Peyer's patch (tissue), 4 donors: ENCODE results near the gene DRGX. TPM values are rescaled to one million over a fixed set of nuclear protein-coding genes. Genes with fewer than 3 reads are reported as not detected.

ENCODE experiments used
- DNase-seq, 3 donors: peaks; one replicate each; pipeline ENCODE4 v3.0.0-alpha.2; 2017 to 2019
- H3K27ac ChIP-seq, 4 donors: fragments of 200-600 bp; sonication (generic); one replicate each; pipeline ENCODE4 v1.5.1; 2016 to 2019
- H3K27me3 ChIP-seq, 2 donors: fragments of 200-600 bp; sonication (generic); one replicate each; pipeline ENCODE4 v1.5.1; 2019
- H3K36me3 ChIP-seq, 3 donors: fragments of 200-600 bp; sonication (generic); one replicate each; pipeline ENCODE4 v1.5.1; 2016 to 2019
- H3K4me1 ChIP-seq, 4 donors: fragments of 200-600 bp; sonication (generic); one replicate each; pipeline ENCODE4 v1.5.1; 2016 to 2019
- H3K4me3 ChIP-seq, 4 donors: fragments of 200-600 bp; sonication (generic); 1 replicate in 3 of 4; 2 replicates in 1 of 4; pipeline ENCODE4 v1.5.1; 2016 to 2019; ENCODE audit warnings: mild to moderate bottlenecking in 1 of 4
- H3K9me3 ChIP-seq, 4 donors: fragments of 200-600 bp; sonication (generic); one replicate each; pipeline ENCODE4 v1.5.1; 2016 to 2019; ENCODE audit warnings: mild to moderate bottlenecking in 1 of 4
- CTCF ChIP-seq, 6 experiments: fragments of 450-650 bp in 4 of 6; fragments of 200-600 bp in 2 of 6; sonication (generic) in 1 of 6; IDR thresholded peaks; one replicate each; pipeline ENCODE4 v1.5.1; 2017 to 2019; ENCODE audit warnings: antibody characterized with exemption in 6 of 6, mild to moderate bottlenecking in 3 of 6, moderate library complexity in 1 of 6
- POLR2A ChIP-seq, 2 donors: fragments of 450-650 bp; IDR thresholded peaks; one replicate each; pipeline ENCODE4 v1.5.1; 2017; ENCODE audit warnings: antibody characterized with exemption in 2 of 2, mild to moderate bottlenecking in 2 of 2, moderate library complexity in 2 of 2
- total RNA-seq, 4 donors: library from RNA; depleted of rRNA; stranded (reverse); fragments of >200 nt; gene quantifications; one replicate each; pipeline ENCODE4 v1.1.0, GENCODE V29; 2016

The DRGX gene
- total RNA-seq, 4 donors from 2014 or later: not detected

GRCh38 chr10:49418328-49418727 lies 22.4 kb upstream of the DRGX start:
- no peaks in the 10 kb centered on the region for H3K36me3 ChIP-seq
- no peak overlapping the region for H3K4me3 ChIP-seq
- H3K9me3 ChIP-seq: no peaks in the 10 kb centered on the region
- no peak overlapping the region for H3K27ac ChIP-seq
- no peak for DNase-seq
- no peak for TF ChIP-seq POLR2A (IDR thresholded peaks at IDR 0.05)
- TF ChIP-seq CTCF (IDR thresholded peaks at IDR 0.05): no peak
- no peaks in the 10 kb centered on the region for H3K4me1 ChIP-seq
- H3K27me3 ChIP-seq: no peaks in the 10 kb centered on the region

DNA sequence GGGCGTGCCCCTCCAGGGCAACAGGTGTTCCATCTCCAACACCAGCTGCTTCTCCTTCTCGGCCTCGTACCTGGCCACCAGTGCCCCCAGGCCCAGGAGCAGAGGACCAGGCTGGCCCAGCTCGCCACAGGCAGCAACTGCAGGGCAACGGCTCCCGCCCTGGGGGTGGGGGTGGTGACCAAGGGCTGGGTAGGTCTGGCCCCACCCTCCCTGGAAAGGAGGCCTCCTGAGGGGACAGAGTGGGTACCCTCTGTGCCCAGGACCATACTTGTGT lies 22.1 kb upstream of the DRGX start:
- Histone ChIP-seq H3K4me3 (no peak overlapping the region), H3K27ac (no peak overlapping the region), H3K27me3 (no peaks in the 10 kb centered on the region), H3K36me3 (no peaks in the 10 kb centered on the region), H3K4me1 (no peaks in the 10 kb centered on the region), H3K9me3 (no peaks in the 10 kb centered on the region)
- TF ChIP-seq CTCF (IDR thresholded peaks at IDR 0.05) (no peak), POLR2A (IDR thresholded peaks at IDR 0.05) (no peak)
- DNase-seq: no peak

- H3K4me1 ChIP-seq: no peaks in the 10 kb centered on the region
- no peak overlapping the region for H3K27ac ChIP-seq
- H3K36me3 ChIP-seq: no peaks in the 10 kb centered on the region
- H3K27me3 ChIP-seq: no peaks in the 10 kb centered on the region
- H3K9me3 ChIP-seq: no peaks in the 10 kb centered on the region
- H3K4me3 ChIP-seq: no peak overlapping the region
- DNase-seq: no peak
- no peak for TF ChIP-seq CTCF (IDR thresholded peaks at IDR 0.05)
- no peak for TF ChIP-seq POLR2A (IDR thresholded peaks at IDR 0.05)
Observed at GRCh38 chr10:49417311-49418052, 21.6 kb upstream of the DRGX start.

DNA sequence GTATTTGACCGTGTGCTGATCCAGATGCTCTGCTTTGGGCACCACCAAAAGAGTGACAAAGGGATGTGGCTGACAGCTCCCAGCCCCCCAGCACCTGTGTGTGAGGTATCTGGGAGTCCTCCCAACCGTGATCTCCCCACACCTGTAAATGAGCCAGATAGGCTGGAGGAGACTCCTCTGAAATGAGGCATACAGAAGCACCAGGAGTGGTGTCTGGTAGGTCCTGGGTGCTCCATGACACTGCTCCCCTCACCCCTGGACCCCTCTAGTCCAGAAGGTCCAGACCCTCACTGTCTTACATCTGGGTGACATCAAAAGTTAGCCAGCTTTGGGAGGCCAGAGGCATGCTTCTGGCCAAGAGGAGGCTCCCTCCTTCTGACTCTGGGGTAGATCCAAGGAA lies 20.0 kb upstream of the DRGX start:
- Histone ChIP-seq H3K9me3 (no peaks in the 10 kb centered on the region), H3K27me3 (no peaks in the 10 kb centered on the region), H3K4me3 (no peak overlapping the region), H3K4me1 (no peaks in the 10 kb centered on the region), H3K36me3 (no peaks in the 10 kb centered on the region), H3K27ac (no peak overlapping the region)
- TF ChIP-seq CTCF (IDR thresholded peaks at IDR 0.05): no peak
- no peak for TF ChIP-seq POLR2A (IDR thresholded peaks at IDR 0.05)
- DNase-seq: no peak

DNA sequence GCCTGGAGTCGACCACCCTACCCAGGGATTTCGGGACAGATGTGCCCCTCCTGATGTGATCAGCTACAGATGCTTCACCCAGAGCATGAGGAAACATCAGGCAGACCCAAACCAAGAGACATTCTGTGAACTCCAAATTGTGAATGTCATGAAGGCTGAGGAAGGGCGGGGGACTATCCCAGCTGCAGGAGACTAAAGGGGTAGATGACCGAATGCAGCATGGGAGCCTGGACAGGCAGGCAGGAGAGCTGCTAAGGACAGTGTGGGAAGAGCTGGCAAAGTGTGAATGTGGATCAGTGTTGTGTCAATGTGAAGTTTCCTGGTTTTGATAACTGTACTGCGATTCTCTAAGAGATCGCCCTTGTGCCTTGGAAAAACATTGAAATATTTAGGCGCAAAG lies 19.2 kb upstream of the DRGX start:
- no peak overlapping the region for H3K27ac ChIP-seq
- no peaks in the 10 kb centered on the region for H3K4me1 ChIP-seq
- H3K27me3 ChIP-seq: no peaks in the 10 kb centered on the region
- no peaks in the 10 kb centered on the region for H3K9me3 ChIP-seq
- H3K4me3 ChIP-seq: no peak overlapping the region
- H3K36me3 ChIP-seq: no peaks in the 10 kb centered on the region
- no peak for DNase-seq
- no peak for TF ChIP-seq CTCF (IDR thresholded peaks at IDR 0.05)
- no peak for TF ChIP-seq POLR2A (IDR thresholded peaks at IDR 0.05)

DNA sequence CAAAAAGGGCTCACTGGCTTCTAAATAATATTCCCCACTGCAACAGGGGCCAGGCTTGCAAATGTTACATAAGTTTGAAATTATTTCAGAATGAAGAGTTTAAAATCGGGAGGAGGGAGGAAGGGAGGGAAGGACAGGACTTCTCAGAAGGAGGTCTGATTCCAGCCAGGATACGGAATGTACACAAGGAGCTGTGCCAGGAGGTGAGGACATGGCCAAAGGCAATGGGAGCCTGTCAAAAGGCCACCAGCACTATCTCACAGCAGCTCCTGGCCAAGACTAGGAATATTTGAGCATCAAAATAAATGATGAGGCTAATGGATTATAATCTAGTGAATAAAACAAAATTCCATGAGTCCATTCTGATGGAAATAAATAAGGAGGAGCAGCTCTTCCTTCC lies 18.6 kb upstream of the DRGX start:
- H3K9me3 ChIP-seq: no peaks in the 10 kb centered on the region
- H3K27ac ChIP-seq: no peak overlapping the region
- no peak overlapping the region for H3K4me3 ChIP-seq
- no peaks in the 10 kb centered on the region for H3K4me1 ChIP-seq
- H3K36me3 ChIP-seq: no peaks in the 10 kb centered on the region
- no peaks in the 10 kb centered on the region for H3K27me3 ChIP-seq
- DNase-seq: no peak
- TF ChIP-seq CTCF (IDR thresholded peaks at IDR 0.05) (no peak), POLR2A (IDR thresholded peaks at IDR 0.05) (no peak)
